Pancreas (tissue), 10 donors: ENCODE results near the gene GNAS. TPM values are rescaled to one million over a fixed set of nuclear protein-coding genes. Genes with fewer than 3 reads are reported as not detected.
A peak's percentile ranks its signal among the peaks of the same experiment; 100 is the strongest.
"Not testable (repeated sequence)": the region's sequence is repeated elsewhere in the genome, so short reads cannot be mapped to it uniquely, and the experiment has no call there.

Source experiments
- ATAC-seq, 4 donors: fragments of 200-7000 bp; cut with Tn5 transposase; one replicate each; pipeline versions ENCODE4 v1.8.0 to v1.9.1; 2020; ENCODE audit warnings: mild to moderate bottlenecking in 4 of 4, moderate library complexity in 4 of 4
- DNase-seq, 6 donors: peaks; one replicate each; pipeline ENCODE4 v3.0.0-alpha.2; 2020
- FAIRE-seq: peaks from 2 replicates; lab custom pipeline; 2012; peaks lifted over from hg19 to GRCh38; lab: Jason Lieb, UNC
- H3K27ac ChIP-seq, 4 donors: fragments of 200-600 bp; sonication (generic); 1 replicate in 3 of 4; 2 replicates in 1 of 4; pipeline versions ENCODE4 v1.5.0 to v1.8.0; 2020
- H3K27me3 ChIP-seq, 4 donors: fragments of 200-600 bp; one replicate each; pipeline ENCODE4 v1.8.0; 2021
- H3K36me3 ChIP-seq, 3 donors: fragments of 200-600 bp; sonication (generic) in 1 of 3; one replicate each; pipeline versions ENCODE4 v1.5.0 to v1.8.0; 2020 to 2021
- H3K4me1 ChIP-seq, 3 donors: fragments of 200-600 bp; one replicate each; pipeline ENCODE4 v1.8.0; 2021
- H3K4me3 ChIP-seq, 4 donors: fragments of 200-600 bp; sonication (generic) in 2 of 4; one replicate each; pipeline versions ENCODE4 v1.5.0 to v1.8.0; 2020 to 2021
- H3K9me3 ChIP-seq, 4 donors: fragments of 200-600 bp; one replicate each; pipeline ENCODE4 v1.8.0; 2021
- CTCF ChIP-seq, 4 donors: fragments of 200-600 bp; sonication (generic) in 3 of 4; IDR thresholded peaks; one replicate each; pipeline versions ENCODE4 v1.5.0 to v1.8.0; 2021; ENCODE audit warnings: antibody characterized with exemption in 4 of 4
- WGBS, 2 donors: extraction: QIAGEN DNeasy Blood & Tissue Kit; methylation state at CpG; one replicate each; pipeline ENCODE4 v1.1.7; 2013; 5-methylcytosine and 5-hydroxymethylcytosine counted together
- intact Hi-C, 3 donors: fragments of 100-400 bp; cut with DNase I; formaldehyde crosslinking; loops; one replicate each; pipeline versions ENCODE4 v1.11.1 to v1.14.2; 2022
- polyA plus RNA-seq, 2 donors: library from polyadenylated mRNA; stranded (reverse); fragments of 200-250 nt; gene quantifications; one replicate each; pipeline ENCODE4 v1.2.3, GENCODE V29; 2013
- total RNA-seq, 6 donors: library from RNA; stranded (reverse); fragmentation: NEBNext Ultra II Directional in 4 of 6; extraction: Animal tissue kit (Norgen Biotek cat#: 25700) in 4 of 6; gene quantifications; one replicate each; pipeline versions ENCODE4 v1.2.1 to v1.2.4, GENCODE V29; 2021 to 2023
- donor health status: healthy with polysubstance abuse.
- donor health status: DM: no; HTN: no; CAD: no; lungs with moderate emphysema.
- donor health status: DM: no; HTN: no; CAD: no.
- donor health status: control.
- donor health status: control.
- donor health status: Bipolar disorder and iron deficiency.
- donor health status: DM: yes; HTN: yes; CAD: no.
- donor health status: DM: no; HTN: no; CAD: no.
- donor health status: DM: no; HTN: no; CAD: no.
- donor health status: DM: yes; HTN: yes; CAD: no.

GNAS gene
- total and polyA plus RNA-seq, 8 donors = 349 to 2,220 (median 627) TPM

- no peaks in the 10 kb centered on the region for H3K27me3 ChIP-seq
- no peaks in the 10 kb centered on the region for H3K9me3 ChIP-seq
- no peak overlapping the region for H3K27ac ChIP-seq
- no peaks in the 10 kb centered on the region for H3K36me3 ChIP-seq
- FAIRE-seq (no peak), ATAC-seq (no peak), DNase-seq (no peak)
- intact Hi-C loops = no loop called here
- WGBS, 2 donors = 88 to 97% methylated on average over 9 to 10 of the region's 10 CpGs
- H3K4me1 ChIP-seq = no peaks in the 10 kb centered on the region
- TF ChIP-seq CTCF (IDR thresholded peaks at IDR 0.05) = no peak
- no peak overlapping the region for H3K4me3 ChIP-seq
Measured at GRCh38 chr20:58816051-58816450, 36.5 kb upstream of the GNAS start.

- 83 to 84% methylated on average over 26 to 30 of the region's 30 CpGs for WGBS, 2 donors
- Histone ChIP-seq H3K4me3 (no peak overlapping the region), H3K4me1 (no peaks in the 10 kb centered on the region), H3K36me3 (no peaks in the 10 kb centered on the region), H3K9me3 (no peaks in the 10 kb centered on the region), H3K27me3 (no peaks in the 10 kb centered on the region), H3K27ac (no peak overlapping the region)
- DNase-seq = no peak
- intact Hi-C loops = no loop called here
- no peak for ATAC-seq
- TF ChIP-seq CTCF (IDR thresholded peaks at IDR 0.05) = no peak
- FAIRE-seq = no peak
Measured at GRCh38 chr20:58816957-58817651, 35.4 kb upstream of the GNAS start.

GRCh38 chr20:58817748-58818147, 34.8 kb upstream of the GNAS start:
- no peak for FAIRE-seq

GRCh38 chr20:58818586-58819285, 33.8 kb upstream of the GNAS start:
- FAIRE-seq (no peak), DNase-seq (no peak), ATAC-seq (peak in 1 of 4 donors; percentile 46)
- TF ChIP-seq CTCF (IDR thresholded peaks at IDR 0.05) = no peak
- Histone ChIP-seq H3K9me3 (no peaks in the 10 kb centered on the region), H3K27me3 (no peaks in the 10 kb centered on the region), H3K4me1 (no peaks in the 10 kb centered on the region), H3K27ac (no peak overlapping the region), H3K4me3 (no peak overlapping the region), H3K36me3 (no peaks in the 10 kb centered on the region)
- 65 to 72% methylated on average over 8 of the region's 8 CpGs for WGBS, 2 donors
- intact Hi-C loops = no loop called here

More at GRCh38 chr20:58817748-58818147, 34.8 kb upstream of the GNAS start:
- DNase-seq (no peak), ATAC-seq (no peak)
- no peaks in the 10 kb centered on the region for H3K36me3 ChIP-seq
- H3K27me3 ChIP-seq = no peaks in the 10 kb centered on the region
- H3K4me1 ChIP-seq = no peaks in the 10 kb centered on the region
- no peak for TF ChIP-seq CTCF (IDR thresholded peaks at IDR 0.05)
- H3K27ac ChIP-seq = no peak overlapping the region
- no peaks in the 10 kb centered on the region for H3K9me3 ChIP-seq
- H3K4me3 ChIP-seq = no peak overlapping the region
- WGBS, 2 donors = 78 to 82% methylated on average over 10 of the region's 10 CpGs
- intact Hi-C loops = no loop called here

- no peak overlapping the region for H3K4me3 ChIP-seq
- H3K9me3 ChIP-seq = no peaks in the 10 kb centered on the region
- intact Hi-C loops = no loop called here
- H3K36me3 ChIP-seq = no peaks in the 10 kb centered on the region
- ATAC-seq (no peak), DNase-seq (no peak), FAIRE-seq (no peak)
- TF ChIP-seq CTCF (IDR thresholded peaks at IDR 0.05) = no peak
- 90 to 91% methylated on average over 13 of the region's 13 CpGs for WGBS, 2 donors
- no peaks in the 10 kb centered on the region for H3K27me3 ChIP-seq
- H3K4me1 ChIP-seq = no peaks in the 10 kb centered on the region
- H3K27ac ChIP-seq = no peak overlapping the region
Measured at GRCh38 chr20:58819921-58820320, 32.6 kb upstream of the GNAS start.

GRCh38 chr20:58820515-58820914, 32.0 kb upstream of the GNAS start:
- 85 to 86% methylated on average over 6 of the region's 6 CpGs for WGBS, 2 donors
- ATAC-seq, H3K27me3 ChIP-seq, FAIRE-seq, H3K9me3 ChIP-seq, H3K4me1 ChIP-seq, H3K36me3 ChIP-seq, intact Hi-C loops, H3K27ac ChIP-seq, DNase-seq, H3K4me3 ChIP-seq: not testable (repeated sequence)
